HepG2 (cell line): ENCODE data around the gene BPIFB2. TPM values are rescaled to one million over a fixed set of nuclear protein-coding genes. Genes with fewer than 3 reads are reported as not detected.

Experiments used
- ATAC-seq: fragments of 200-7000 bp; cut with Tn5 transposase; 3 replicates; pipeline ENCODE4 v1.9.1; 2020; ENCODE audit warnings: mild to moderate bottlenecking, moderate library complexity
- BruUV-seq: library from RNA; stranded (reverse); fragments of 400-500 nt; replicated peaks from 2 replicates; lab custom pipeline; 2021; lab: Mats Ljungman, UMichigan
- CTCF ChIA-PET: fragments of 300-600 bp; formaldehyde crosslinking; extraction: SDS; loops from one replicate; lab custom pipeline; 2021; ENCODE audit warnings: low total read pairs, inconsistent platforms, low intra/inter-chr PET ratio; lab: Yijun Ruan, JAX
- POLR2A ChIA-PET: fragments of 350-600 bp; sonication (Branson Sonifier 250); formaldehyde crosslinking; loops from one replicate; lab custom pipeline; 2020; ENCODE audit warnings: antibody characterized with exemption, inconsistent platforms; lab: Yijun Ruan, JAX
- DNase-seq: peaks from one replicate; pipeline ENCODE4 v3.0.0-alpha.2; 2015; ENCODE audit warnings: low spot score
- FAIRE-seq: peaks from 3 replicates; lab custom pipeline; 2011; peaks lifted over from hg19 to GRCh38; lab: Jason Lieb, UNC
- H2AFZ ChIP-seq: one replicate; pipeline ENCODE4 v1.6.1; 2011; ENCODE audit warnings: low read length, inconsistent platforms
- H3K27ac ChIP-seq: fragments of 300-600 bp; 3 replicates; pipeline ENCODE4 v1.8.0; 2011; ENCODE audit warnings: mixed run types, mild to moderate bottlenecking, mixed read lengths, low read length, inconsistent platforms; ENCODE audit not compliant: insufficient read depth; ENCODE audit errors: extremely low read length
- H3K27me3 ChIP-seq, 2 experiments: fragments of 200-600 bp in 1 of 2; 2 replicates in 1 of 2; 3 replicates in 1 of 2; pipeline versions ENCODE4 v1.6.0 to v1.8.0; 2011; ENCODE audit warnings: low read length in 2 of 2, mild to moderate bottlenecking in 2 of 2, moderate library complexity in 2 of 2, inconsistent platforms in 1 of 2; ENCODE audit not compliant: insufficient read depth in 2 of 2, control insufficient read depth in 1 of 2
- H3K36me3 ChIP-seq, 2 experiments: fragments of 200-600 bp in 1 of 2; replicated peaks in 1 of 2; 2 replicates in 1 of 2; 3 replicates in 1 of 2; pipeline versions ENCODE4 v1.5.1 to v1.8.0; 2011; ENCODE audit warnings: low read length in 2 of 2, inconsistent platforms in 1 of 2; ENCODE audit not compliant: insufficient read depth in 2 of 2, control insufficient read depth in 1 of 2
- H3K4me1 ChIP-seq: 2 replicates; pipeline ENCODE4 v1.5.1; 2012; ENCODE audit warnings: low read length, inconsistent platforms; ENCODE audit not compliant: insufficient read depth
- H3K4me2 ChIP-seq: 2 replicates; pipeline ENCODE4 v1.6.0; 2011; ENCODE audit warnings: low read depth, low read length, inconsistent platforms
- H3K4me3 ChIP-seq, 3 experiments: fragments of 200-600 bp in 1 of 3; sonication (generic), shearing (Covaris generic) in 1 of 3; replicated peaks in 1 of 3; 2 replicates each; pipeline ENCODE4 v1.5.1; 2011 to 2016; ENCODE audit warnings: low read length in 3 of 3, inconsistent platforms in 2 of 3, low read depth in 2 of 3, mild to moderate bottlenecking in 2 of 3, control low read depth in 1 of 3, mixed read lengths in 1 of 3; ENCODE audit not compliant: insufficient read depth in 1 of 3
- H3K79me2 ChIP-seq: one replicate; pipeline ENCODE4 v1.6.1; 2011; ENCODE audit warnings: low read length, inconsistent platforms; ENCODE audit not compliant: insufficient read depth
- H3K9ac ChIP-seq: 2 replicates; pipeline ENCODE4 v1.6.0; 2011; ENCODE audit warnings: mild to moderate bottlenecking, low read depth, low read length, inconsistent platforms; ENCODE audit not compliant: insufficient read depth
- H3K9me3 ChIP-seq: 2 replicates; pipeline ENCODE4 v1.5.1; 2012; ENCODE audit warnings: mild to moderate bottlenecking, low read length
- H4K20me1 ChIP-seq: 2 replicates; pipeline ENCODE4 v1.6.0; 2011; ENCODE audit warnings: inconsistent platforms, mild to moderate bottlenecking, low read length, moderate library complexity; ENCODE audit not compliant: insufficient read depth
- AGO1 ChIP-seq: fragments of 200-400 bp; formaldehyde crosslinking; IDR thresholded peaks from 2 replicates; pipeline ENCODE4 v1.6.1; 2017; ENCODE audit warnings: mild to moderate bottlenecking, low read depth, low read length, moderate library complexity; ENCODE audit not compliant: poor library complexity, severe bottlenecking
- ATF1 ChIP-seq: IDR thresholded peaks from 2 replicates; pipeline ENCODE4 v1.6.1; 2016; ENCODE audit warnings: mild to moderate bottlenecking, control low read depth
- EP300 ChIP-seq, 3 experiments: sonication (generic) in 1 of 3; formaldehyde crosslinking in 1 of 3; IDR thresholded peaks; 2 replicates each; pipeline versions ENCODE4 v1.5.1 to v1.6.1; 2011 to 2020; ENCODE audit warnings: low read depth in 2 of 3, low read length in 2 of 3, borderline replicate concordance in 1 of 3, improper control_type of control experiment in 1 of 3, mild to moderate bottlenecking in 1 of 3, missing genetic modification reagents in 1 of 3, moderate library complexity in 1 of 3
- GPN1 ChIP-seq: sonication (generic); formaldehyde crosslinking; IDR thresholded peaks from 2 replicates; pipeline ENCODE4 v1.5.1; 2020; ENCODE audit warnings: missing genetic modification reagents, borderline replicate concordance
- HNRNPL ChIP-seq: fragments of 200-400 bp; formaldehyde crosslinking; IDR thresholded peaks from 2 replicates; pipeline ENCODE4 v1.6.1; 2017; ENCODE audit warnings: mild to moderate bottlenecking, low read depth, low read length
- POLR2G ChIP-seq: fragments of 200-400 bp; formaldehyde crosslinking; IDR thresholded peaks from 2 replicates; pipeline ENCODE4 v1.6.1; 2018; ENCODE audit warnings: mild to moderate bottlenecking, low read depth, low read length, moderate library complexity
- PRDM4 ChIP-seq: sonication (generic); formaldehyde crosslinking; IDR thresholded peaks from 2 replicates; pipeline ENCODE4 v1.9.0; 2021; ENCODE audit warnings: missing genetic modification reagents, borderline replicate concordance
- ZNF235 ChIP-seq: sonication (generic); formaldehyde crosslinking; IDR thresholded peaks from 2 replicates; pipeline ENCODE4 v1.8.1; 2023; ENCODE audit warnings: mild to moderate bottlenecking, missing genetic modification reagents, borderline replicate concordance
- ZNF431 ChIP-seq: sonication (generic); formaldehyde crosslinking; IDR thresholded peaks from 2 replicates; pipeline ENCODE4 v1.9.0; 2022; ENCODE audit warnings: missing genetic modification reagents, low read depth, mild to moderate bottlenecking, borderline replicate concordance
- ZNF839 ChIP-seq: sonication (generic); formaldehyde crosslinking; IDR thresholded peaks from 2 replicates; pipeline ENCODE4 v1.4.0; 2020; ENCODE audit warnings: missing genetic modification reagents, mild to moderate bottlenecking, borderline replicate concordance
- WGBS: methylation state at CpG from one replicate; pipeline ENCODE4 v1.1.6; 2017; ENCODE audit warnings: low lambda C conversion rate; 5-methylcytosine and 5-hydroxymethylcytosine counted together
- in situ Hi-C: cut with HindIII; loops from 2 replicates; pipeline ENCODE4 v1.10.0; 2017; ENCODE audit warnings: low pct_unique_long_range_greater_than_20kb; ENCODE audit not compliant: extremely low pct_ligation_motif_present
- intact Hi-C: fragments of 100-400 bp; cut with micrococcal nuclease; formaldehyde crosslinking; loops from one replicate; pipeline ENCODE4 v1.10.0; 2022; ENCODE audit not compliant: unreplicated experiment
- polyA plus RNA-seq, 8 experiments: library from polyadenylated mRNA; depleted of rRNA in 3 of 8; stranded (reverse) in 7 of 8; unstranded in 1 of 8; fragments of >200 nt; fragmentation: Illumina TruSeq in 4 of 8; extraction: Trizol in 4 of 8; gene quantifications; 2 replicates each; pipeline versions ENCODE4 v1.2.1 to v1.2.3, GENCODE V29; 2011 to 2016; ENCODE audit warnings: low read depth in 4 of 8, missing spikeins in 1 of 8, mixed read lengths in 1 of 8; ENCODE audit not compliant: insufficient read depth in 1 of 8
- total RNA-seq, 5 experiments: library from RNA; depleted of rRNA; stranded (reverse); fragments of >200 nt; fragmentation: Illumina TruSeq; extraction: Trizol; gene quantifications; 2 replicates each; pipeline ENCODE4 v1.2.3, GENCODE V29; 2016; ENCODE audit warnings: low read depth in 1 of 5
- TF ChIP-seq, protein P1 (sequence below): IDR thresholded peaks from 2 replicates; pipeline ENCODE4 v1.6.1; 2016

The BPIFB2 gene
- total and polyA plus RNA-seq, 2 of the 13 experiments (the other 11 are each of a cell fraction or from before 2014, with no cell fraction given), result 54.5 to 902 TPM

GRCh38 chr20:33030076-33030475 is 22.6 kb downstream of the BPIFB2 start:
- CTCF ChIA-PET, result no interaction called here
- Histone ChIP-seq H3K9ac (no peak overlapping the region), H4K20me1 (no peaks in the 10 kb centered on the region), H3K27me3 (peaks cover 1 to 23% of the 10 kb centered on the region in 2 experiments; a peak in 3 of 5 replicates), H3K4me3 (no peak overlapping the region), H3K4me1 (peaks cover 25% of the 10 kb centered on the region), H3K4me2 (no peak overlapping the region), H3K9me3 (no peaks in the 10 kb centered on the region), H3K36me3 (no peaks in the 10 kb centered on the region), H3K79me2 (no peaks in the 10 kb centered on the region), H2AFZ (no peak overlapping the region), H3K27ac (no peak overlapping the region)
- ATAC-seq (peak; percentile 0; the same call in 2 of the 3 replicates), FAIRE-seq (no peak), DNase-seq (no peak)
- POLR2A ChIA-PET, result no interaction called here
- 47% methylated on average over 9 of the region's 9 CpGs for WGBS
- in situ Hi-C loops, result no loop called here
- BruUV-seq, result no TSS peak
- intact Hi-C loops, result no loop called here
- TF ChIP-seq POLR2G (peak; percentile 6; the same call in 1 of the 2 replicates), AGO1 (peak; percentile 61), ZNF431 (CRISPR knock-in tag) (no peak)

DNA sequence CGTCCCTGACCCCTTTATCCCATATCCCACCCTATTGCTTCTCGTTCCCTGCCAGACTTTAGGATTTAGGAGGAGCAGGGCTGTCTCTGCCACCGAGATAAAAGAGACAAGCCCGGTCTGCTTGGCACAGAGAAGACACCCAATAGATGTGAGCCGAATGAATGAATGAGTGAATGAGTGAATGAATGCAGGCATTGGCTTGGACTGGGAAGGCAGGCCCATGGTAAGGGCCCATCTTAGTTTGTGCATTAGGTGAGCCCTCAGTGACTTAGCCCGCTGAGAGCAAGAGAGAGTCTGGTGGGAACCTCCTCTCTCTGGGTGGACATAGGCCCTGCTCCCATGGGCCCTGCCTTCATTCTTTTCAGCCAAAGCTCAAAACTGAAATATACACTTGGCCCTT is 23.1 kb downstream of the BPIFB2 start:
- no peak overlapping the region for H3K4me3 ChIP-seq
- BruUV-seq, result no TSS peak
- no peak overlapping the region for H2AFZ ChIP-seq
- peaks cover 30% of the 10 kb centered on the region for H3K4me1 ChIP-seq
- WGBS, result 23% methylated on average over 6 of the region's 6 CpGs
- no peaks in the 10 kb centered on the region for H4K20me1 ChIP-seq
- ChIA-PET POLR2A (interaction anchor here (1.9 kb wide), 1 partner anchor 12 kb away, joined by 6 read pairs; no protein-coding TSS in a partner anchor), CTCF (no interaction called here)
- in situ Hi-C loops, result no loop called here
- H3K27me3 ChIP-seq, result peaks cover 1 to 23% of the 10 kb centered on the region in 2 experiments; a peak in 3 of 5 replicates
- no peaks in the 10 kb centered on the region for H3K9me3 ChIP-seq
- no peaks in the 10 kb centered on the region for H3K79me2 ChIP-seq
- intact Hi-C loops, result no loop called here
- FAIRE-seq, result no peak
- H3K4me2 ChIP-seq, result no peak overlapping the region
- H3K9ac ChIP-seq, result no peak overlapping the region
- no peak overlapping the region for H3K27ac ChIP-seq
- DNase-seq, result no peak
- no peak for ATAC-seq
- no peaks in the 10 kb centered on the region for H3K36me3 ChIP-seq
- no peak for TF ChIP-seq GPN1 (CRISPR knock-in tag)
- TF ChIP-seq HNRNPL, result no peak
- TF ChIP-seq PRDM4, result no peak
- no peak for TF ChIP-seq ATF1
- TF ChIP-seq ZNF235 (CRISPR knock-in tag), result no peak
- TF ChIP-seq EP300 (IDR thresholded peaks at IDR 0.05; ENCODE audit: low read depth in 2 of 2, low read length in 2 of 2), result no peak
- TF ChIP-seq EP300 (CRISPR knock-in tag; IDR thresholded peaks at IDR 0.05; ENCODE audit: borderline replicate concordance), result no peak
- TF ChIP-seq, protein P1, sequence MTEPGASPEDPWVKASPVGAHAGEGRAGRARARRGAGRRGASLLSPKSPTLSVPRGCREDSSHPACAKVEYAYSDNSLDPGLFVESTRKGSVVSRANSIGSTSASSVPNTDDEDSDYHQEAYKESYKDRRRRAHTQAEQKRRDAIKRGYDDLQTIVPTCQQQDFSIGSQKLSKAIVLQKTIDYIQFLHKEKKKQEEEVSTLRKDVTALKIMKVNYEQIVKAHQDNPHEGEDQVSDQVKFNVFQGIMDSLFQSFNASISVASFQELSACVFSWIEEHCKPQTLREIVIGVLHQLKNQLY, result no peak
- TF ChIP-seq ZNF839 (CRISPR knock-in tag), result no peak
